ENCODE results near the gene ANK3.

The ANK3 gene

GRCh38 chr10:60135020-60135419, 254.7 kb downstream of the ANK3 start:
- no peak for DNase-seq

- no peak for DNase-seq
Observed at GRCh38 chr10:60134548-60134947, 255.1 kb downstream of the ANK3 start.

- no peak for DNase-seq
Observed at GRCh38 chr10:60130130-60130579, 259.5 kb downstream of the ANK3 start.

- DNase-seq, result no peak
Observed at GRCh38 chr10:60125895-60126294, 263.8 kb downstream of the ANK3 start.

- DNase-seq, result no peak
Observed at GRCh38 chr10:60124536-60124935, 265.1 kb downstream of the ANK3 start.

GRCh38 chr10:60123668-60124067, 266.0 kb downstream of the ANK3 start:
- DNase-seq, result no peak

- no peak for DNase-seq
Observed at GRCh38 chr10:60123172-60123571, 266.5 kb downstream of the ANK3 start.

GRCh38 chr10:60122190-60122589, 267.5 kb downstream of the ANK3 start:
- no peak for DNase-seq

GRCh38 chr10:60114765-60115586, 274.7 kb downstream of the ANK3 start:
- peak in 1 of 2 experiments; percentile 9 for DNase-seq

- DNase-seq, result no peak
Observed at GRCh38 chr10:60110739-60111138, 278.9 kb downstream of the ANK3 start.

- DNase-seq, result no peak
Observed at GRCh38 chr10:60107308-60107976, 282.2 kb downstream of the ANK3 start.

- no peak for DNase-seq
Observed at GRCh38 chr10:60105295-60105695, 284.4 kb downstream of the ANK3 start.

- DNase-seq, result no peak
Observed at GRCh38 chr10:60101821-60102220, 287.9 kb downstream of the ANK3 start.

GRCh38 chr10:60099998-60100747, 289.5 kb downstream of the ANK3 start:
- DNase-seq, result peak in 1 of 2 experiments; percentile 16

- no peak for DNase-seq
Observed at GRCh38 chr10:60098677-60099601, 290.7 kb downstream of the ANK3 start.

- no peak for DNase-seq
Observed at GRCh38 chr10:60096761-60097513, 292.7 kb downstream of the ANK3 start.

GRCh38 chr10:60093317-60093716, 296.4 kb downstream of the ANK3 start:
- no peak for DNase-seq

GRCh38 chr10:60086862-60087261, 302.8 kb downstream of the ANK3 start:
- no peak for DNase-seq

GRCh38 chr10:60086421-60086820, 303.3 kb downstream of the ANK3 start:
- no peak for DNase-seq

GRCh38 chr10:60082744-60083344, 306.8 kb downstream of the ANK3 start:
- DNase-seq, result no peak

- DNase-seq, result no peak
Observed at GRCh38 chr10:60082341-60082740, 307.3 kb downstream of the ANK3 start.

Measured in NCI-H1930 (cell line).